HL-60/S4 (cell line): Measurements from ENCODE around the gene SNX9.

ENCODE experiments used
- in situ Hi-C: fragments of 300-500 bp; cut with MboI; formaldehyde crosslinking; loops from 2 replicates; pipeline ENCODE4 v1.14.3; 2022; ENCODE audit warnings: low sequenced_read_pairs

The SNX9 gene

DNA sequence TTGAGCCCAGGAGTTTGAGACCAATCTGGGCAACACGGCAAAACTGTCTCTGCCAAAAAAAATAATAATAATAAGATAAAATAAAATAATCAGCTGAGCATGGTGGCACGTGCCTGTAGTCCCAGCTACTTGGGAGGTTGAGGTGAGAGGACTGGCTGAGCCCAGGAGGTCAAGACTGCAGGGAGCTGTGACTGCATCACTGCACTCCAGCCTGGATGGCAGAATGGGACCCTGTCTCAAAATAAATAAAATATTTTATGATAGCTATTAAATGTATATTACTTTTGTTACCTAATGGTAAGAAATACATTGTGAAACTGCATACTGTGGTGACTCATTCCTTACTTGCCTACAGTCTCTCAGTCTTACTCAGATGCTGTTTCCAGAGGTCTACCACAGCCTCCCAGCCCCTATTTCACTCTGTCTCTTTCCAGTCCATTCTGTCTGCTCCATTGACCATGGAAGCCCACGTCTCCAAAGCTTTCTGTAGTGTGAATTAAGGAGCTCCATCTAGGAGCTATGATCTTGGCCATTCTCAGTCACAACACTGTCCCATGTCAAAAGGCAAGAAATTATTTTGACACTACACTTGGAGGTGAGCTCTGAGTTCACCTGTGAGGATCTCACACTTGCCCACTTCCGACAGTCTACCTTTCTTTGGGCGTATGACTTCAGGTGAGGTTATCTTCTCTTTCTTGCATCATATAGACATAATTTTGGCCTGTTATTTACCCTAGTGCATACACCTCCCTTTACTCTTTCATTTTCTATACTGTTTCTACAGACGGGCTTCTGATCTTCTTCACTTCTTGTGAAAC lies 22.4 kb upstream of the SNX9 start:
- in situ Hi-C loops, result no loop called here

DNA sequence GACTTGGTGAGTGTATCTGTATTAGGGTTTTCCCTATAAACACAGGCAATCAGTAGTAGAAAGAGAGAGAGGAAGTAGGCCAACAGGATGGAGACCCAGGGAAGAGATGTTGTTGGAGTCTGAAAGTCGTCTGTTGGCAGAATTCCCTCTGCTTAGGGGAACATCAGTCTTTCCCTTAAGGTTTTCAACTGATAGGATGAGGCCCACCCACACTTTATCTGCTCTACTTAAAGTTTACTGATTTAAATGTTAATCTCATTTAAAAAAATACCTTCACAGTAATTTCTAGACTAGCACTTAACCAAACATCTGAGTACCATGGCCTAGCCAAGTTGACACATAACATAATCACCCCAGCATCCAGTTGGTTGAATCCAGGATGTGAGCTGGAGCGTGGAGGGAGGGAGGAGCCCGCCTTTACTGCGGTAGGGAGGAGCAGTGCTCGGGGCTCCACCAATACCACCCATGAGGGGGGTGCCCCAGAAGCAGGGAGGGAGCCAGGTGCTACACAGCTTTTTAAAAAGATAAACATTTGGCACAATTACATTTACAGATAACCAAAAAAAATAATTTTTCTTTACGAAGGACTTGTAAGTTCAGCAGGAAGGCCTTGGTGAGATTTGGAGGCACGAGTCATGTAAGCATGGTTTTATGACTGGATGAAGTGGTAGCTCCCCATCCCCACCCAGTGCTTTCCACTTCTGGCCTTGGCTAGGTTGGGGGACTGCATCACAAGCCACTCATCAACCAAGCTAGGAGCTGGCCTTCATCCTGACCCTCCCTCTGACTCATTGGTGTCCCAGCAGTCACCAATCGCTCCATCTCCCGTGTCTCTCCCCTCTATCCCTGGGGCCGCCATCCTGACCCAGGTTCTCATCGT lies 18.4 kb upstream of the SNX9 start:
- in situ Hi-C loops, result no loop called here

DNA sequence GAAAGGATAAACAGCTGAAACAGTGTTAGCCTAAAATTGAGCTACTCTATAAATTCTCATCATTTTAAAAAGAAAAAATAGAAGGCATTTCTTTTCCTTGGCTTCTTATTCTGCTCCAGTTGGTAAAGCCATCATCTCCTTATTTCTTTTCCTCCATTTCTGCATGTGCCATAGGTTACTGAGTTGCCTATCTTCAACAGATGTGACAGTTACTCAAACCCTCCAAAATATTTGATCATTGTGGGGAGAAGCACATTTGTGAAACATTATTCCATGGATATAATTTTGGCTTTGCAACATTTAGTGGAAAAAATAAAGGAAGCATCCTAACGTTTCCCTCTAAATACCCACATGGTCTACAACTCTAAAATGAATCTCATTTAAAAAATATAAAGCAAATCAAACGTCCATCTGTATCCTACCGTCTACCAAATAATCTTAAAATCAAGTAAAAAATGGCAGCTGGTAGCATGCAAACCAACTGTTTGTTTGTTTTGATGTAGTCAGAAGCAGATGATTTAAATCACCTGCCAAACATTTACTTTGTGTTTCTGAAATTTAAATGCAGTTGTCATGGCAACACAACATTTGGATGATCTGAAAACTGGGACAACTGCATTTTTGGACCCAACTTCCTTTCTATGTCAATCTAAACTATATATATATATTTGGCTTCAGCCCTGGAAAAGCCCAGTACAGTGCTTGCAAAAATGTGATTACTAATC lies 16.8 kb upstream of the SNX9 start:
- in situ Hi-C loops, result no loop called here

DNA sequence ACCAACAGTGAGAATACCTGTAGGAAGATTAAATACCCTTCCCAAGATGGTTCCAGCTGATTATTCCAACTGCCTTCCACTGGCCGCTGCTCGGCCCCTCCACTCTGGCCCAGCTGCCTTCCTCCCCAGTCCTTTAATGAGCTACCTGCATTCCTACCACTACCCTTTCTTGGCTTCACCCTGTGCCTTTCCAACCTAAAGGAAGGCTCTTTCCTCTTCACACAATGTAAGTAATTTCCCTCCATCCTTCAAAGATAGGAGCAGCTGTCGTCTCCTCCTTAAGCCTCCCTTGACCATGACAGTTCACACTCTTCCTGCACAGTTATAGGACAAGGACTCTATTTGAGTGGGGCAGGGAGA lies 16.2 kb upstream of the SNX9 start:
- in situ Hi-C loops, result no loop called here

DNA sequence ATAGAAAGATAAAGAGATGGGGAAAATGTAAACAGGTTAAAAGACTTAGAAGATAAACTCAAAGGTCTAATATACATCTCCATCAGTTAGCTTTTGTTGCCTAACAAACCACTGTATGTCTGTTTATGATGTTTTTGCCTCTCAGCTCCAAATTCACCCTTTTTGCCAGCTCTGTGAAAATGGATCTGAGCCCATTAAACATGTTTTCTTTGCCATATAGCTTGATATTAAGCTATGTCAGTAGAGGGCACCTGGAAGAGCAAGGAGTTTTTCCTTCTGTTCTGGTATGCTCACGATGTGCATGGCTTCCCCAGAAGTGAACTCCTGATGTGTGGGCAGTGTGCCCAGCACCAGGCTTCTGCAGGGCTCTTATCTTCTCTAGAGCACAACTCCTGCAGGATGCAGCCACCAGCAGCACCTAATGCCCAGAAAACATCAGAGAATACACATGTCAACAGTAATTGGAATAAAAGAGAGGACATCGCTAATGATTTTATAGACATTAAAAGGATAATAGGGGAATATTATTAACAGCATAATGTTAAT lies 14.6 kb upstream of the SNX9 start:
- in situ Hi-C loops, result no loop called here

DNA sequence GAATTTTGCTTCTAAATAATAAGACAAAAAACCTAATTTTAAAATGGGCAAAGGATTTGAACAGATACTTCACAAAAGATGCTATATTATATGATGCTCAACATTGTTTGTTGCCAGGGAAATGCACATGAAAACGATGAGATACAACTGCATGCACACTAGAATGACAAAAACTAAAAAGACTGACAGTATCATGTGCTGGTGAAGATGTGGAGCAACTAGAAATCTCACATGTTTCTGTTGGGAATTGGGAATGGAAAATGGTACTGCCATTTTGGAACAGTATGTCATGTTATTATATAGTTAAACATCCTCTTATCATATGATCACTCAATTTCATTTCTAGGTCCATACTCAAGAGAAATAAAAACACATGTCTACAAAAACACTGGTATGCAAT lies 13.4 kb upstream of the SNX9 start:
- in situ Hi-C loops, result no loop called here

DNA sequence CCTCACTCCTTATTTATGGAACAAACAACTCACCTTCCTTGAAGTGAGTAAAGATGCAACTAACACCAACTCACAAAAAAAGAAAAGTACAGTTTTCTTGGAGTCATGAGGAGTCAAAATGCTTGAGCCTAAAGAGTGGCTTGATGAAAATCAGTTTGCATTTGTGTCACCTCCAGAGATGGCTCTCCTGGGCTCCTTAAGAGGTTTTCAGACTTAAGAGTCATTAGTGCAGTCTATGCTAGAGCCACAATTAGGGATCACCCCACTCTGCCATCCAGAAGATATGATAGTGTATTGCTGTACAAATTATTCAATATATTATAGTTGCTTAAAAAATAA lies 11.9 kb upstream of the SNX9 start:
- in situ Hi-C loops, result no loop called here

DNA sequence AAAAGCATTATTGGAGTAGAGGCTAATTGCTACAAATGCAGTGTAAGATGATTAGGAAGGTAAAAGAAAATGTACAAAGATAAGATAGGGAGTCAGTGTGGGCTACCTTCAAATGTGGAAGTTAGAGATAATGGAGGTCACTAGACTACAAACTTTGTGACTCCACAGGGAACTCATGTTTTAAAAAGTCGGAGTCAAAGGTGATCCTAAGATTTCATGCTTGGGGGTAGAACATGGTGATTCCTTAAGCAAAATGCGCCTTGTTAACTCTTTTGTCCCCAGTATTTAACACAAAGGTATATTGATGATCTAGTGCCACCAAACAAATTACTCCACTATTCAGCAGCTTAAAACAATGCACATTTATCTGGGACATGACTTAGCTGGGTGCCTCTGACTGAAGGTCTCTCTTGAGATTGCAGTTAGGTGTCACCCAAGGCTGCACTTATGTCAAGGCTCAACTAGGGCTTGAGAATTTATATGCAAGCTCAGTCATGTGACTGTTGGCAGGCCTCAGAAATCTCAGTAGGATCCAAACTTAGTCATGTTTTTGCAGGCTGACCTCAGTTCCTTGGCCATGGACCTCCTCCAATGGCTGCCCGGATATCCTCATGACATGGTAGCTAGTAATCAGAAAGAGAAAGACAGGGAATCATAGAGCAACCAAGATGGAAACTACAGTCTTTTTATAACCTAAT lies 11.4 kb upstream of the SNX9 start:
- in situ Hi-C loops, result no loop called here

DNA sequence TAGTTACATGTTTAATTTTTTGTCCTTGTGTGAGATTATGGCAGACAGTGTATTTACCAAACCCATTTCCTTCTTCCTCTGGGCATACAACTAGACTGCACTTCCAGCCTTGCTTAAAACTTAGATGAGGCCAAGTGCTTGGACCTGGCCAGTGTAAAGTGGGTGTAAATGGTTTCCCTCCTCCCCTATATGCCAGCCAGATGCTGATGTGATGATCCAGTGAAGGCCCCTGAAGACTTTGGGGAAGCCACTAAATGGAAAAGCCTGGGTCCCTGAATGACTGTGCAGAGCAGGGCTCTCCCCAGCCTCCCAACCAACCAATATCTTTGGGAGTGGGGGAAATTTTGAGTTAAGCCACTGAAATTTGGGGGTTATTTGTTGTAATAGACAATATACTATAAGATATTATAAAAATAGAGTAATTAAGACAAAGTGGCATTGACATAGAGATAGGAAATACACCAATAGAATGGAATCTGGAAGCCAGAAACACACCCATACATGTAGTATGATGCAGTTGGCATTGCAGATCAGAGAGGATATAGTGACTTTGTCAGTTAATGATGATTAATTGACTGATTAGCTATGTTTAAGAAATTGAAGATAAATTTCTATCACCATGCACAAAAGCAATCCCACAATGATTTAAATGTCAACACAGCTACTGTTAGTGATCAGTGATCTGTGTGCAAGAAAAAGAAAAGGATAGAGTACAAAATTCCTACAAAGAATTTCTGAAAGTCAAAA lies 10.4 kb upstream of the SNX9 start:
- in situ Hi-C loops, result no loop called here

DNA sequence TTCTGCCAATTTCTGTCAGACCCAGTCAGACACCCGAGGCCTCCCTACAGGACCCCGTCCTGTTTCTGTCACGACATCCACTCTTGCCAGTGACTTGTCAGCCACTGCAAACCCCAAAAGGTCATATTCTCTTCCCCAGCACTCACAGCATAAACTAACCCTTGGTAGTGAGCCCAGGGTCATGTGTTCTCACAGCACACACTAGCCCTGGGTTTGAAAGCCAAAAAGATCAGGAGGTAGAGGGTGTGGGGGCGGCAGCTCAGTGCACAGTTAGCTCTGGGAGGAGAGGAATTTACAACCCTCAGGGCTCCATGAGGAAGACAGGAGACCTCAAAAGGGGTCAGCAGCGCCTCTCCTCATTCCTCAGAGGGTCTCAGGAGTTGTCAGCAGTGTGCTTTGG lies 9.9 kb upstream of the SNX9 start:
- in situ Hi-C loops, result no loop called here

DNA sequence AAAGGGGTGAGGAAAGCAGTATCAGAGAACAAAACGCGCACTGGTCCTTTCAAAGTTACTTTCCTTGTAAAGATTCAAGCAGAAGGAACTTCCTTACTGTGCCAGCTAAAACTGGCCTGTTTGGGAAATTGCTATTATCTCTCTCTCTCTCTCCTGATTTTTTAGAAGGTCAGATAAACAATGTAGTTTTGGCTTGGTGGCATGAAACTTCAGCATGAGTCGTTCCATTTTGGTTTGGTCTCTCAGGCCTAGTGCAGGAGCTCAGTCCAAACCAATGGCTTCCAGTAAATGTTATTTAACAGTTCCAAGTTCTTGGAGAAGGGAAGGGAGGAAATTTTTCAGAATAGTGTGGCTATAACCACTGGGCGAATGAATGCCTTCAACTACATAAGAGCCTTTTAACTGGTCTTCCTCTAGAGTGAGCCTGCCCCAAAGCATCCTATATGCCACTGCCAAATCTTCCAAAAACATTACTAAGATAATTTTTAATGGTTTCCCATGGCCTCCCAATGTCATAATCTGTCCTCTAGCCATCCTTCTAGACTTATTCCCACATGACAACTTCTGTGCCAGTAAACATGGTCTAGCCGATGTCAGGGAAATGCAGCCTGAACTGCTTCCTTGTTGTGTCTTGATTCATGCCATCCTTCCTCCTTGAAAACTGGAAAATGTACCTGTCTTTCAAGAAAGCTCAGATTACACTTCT lies 9.1 kb upstream of the SNX9 start:
- in situ Hi-C loops, result no loop called here

DNA sequence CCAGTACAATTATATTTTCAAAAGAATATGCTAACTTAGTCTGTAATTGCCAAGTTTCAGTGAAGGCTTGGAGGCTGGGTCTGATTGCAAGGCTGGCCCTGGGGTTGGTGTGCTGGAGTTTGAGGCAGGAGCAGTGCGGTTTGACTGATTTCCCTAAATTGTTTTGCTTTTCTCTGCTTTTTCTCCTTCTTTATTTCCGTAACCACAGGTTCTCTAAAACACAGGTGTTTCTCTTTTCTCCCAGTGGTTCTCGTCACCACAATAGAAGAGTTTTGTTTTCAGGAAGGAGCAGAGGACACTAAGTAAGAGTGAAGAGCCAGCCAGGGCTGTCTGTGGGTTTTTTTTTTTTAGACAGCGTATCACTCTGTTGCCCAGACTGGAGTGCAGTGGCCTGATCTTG lies 8.2 kb upstream of the SNX9 start:
- in situ Hi-C loops, result no loop called here

DNA sequence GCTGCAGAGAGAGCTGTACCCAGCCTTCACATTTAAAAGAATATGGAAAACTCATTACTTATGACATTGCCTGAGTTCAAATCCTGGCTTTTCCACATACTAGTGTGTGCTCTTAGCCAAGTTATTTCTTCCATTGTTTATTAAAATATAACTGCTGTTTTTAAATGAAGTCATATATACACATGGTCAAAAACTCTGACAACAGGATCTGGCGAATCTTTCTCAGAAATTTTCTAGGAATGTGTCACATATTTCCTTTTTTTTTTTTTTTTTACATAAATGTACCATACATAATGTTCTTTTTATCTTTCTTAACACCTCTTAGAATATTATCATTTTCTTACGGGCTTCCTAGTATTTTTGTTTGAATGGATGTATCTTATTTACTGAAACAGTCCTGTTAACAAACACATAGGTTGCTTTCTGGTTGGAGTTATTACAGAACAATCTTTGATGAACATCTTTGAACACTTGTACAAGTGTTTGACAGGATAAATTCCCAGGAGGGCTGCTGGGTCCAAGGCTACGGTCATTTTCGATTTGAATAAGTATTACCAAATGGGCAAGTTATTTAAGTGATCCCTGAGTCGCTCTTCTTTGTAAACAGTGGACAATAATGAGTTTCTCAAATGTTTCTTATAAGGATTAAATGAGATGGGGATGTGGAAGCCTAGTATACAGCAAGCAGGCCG lies 1.6 kb upstream of the SNX9 start:
- in situ Hi-C loops, result no loop called here

DNA sequence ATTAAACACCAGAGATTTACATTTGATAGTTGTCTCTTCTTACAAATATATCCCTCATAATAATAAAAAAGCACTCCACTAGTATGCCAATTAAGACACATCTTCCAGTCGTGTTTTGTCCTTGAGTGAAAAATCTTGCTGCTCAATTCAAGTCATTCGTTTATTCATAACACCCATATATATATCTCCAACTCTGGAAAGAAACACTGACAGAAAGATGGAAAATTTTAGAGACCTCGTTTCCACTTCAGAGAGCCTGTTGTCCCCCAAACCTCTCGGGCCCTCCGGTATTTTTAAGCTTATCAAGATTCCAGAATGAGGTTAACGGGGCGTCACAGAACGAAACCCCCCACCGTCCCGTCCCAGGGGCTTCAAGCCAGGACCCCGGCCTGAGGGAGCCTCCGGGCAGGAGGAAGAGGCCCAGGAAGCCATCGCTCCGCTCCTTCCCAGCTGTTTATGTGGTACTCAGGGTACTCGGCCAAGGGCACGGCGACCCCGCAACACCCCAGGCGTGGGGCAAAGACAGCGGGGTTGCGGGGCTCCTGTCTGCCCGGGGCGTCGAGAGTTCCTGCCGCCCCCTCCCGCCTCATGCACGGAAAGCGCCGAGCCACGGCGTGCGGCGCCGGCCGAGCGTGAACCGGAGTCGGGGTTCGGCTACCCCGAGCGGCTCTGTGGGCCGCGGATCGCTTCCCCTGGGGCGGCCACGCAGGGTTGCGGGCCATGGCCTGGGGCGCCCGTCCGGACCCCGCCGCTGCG lies 623 bp upstream of the SNX9 start:
- in situ Hi-C loops, result no loop called here

DNA sequence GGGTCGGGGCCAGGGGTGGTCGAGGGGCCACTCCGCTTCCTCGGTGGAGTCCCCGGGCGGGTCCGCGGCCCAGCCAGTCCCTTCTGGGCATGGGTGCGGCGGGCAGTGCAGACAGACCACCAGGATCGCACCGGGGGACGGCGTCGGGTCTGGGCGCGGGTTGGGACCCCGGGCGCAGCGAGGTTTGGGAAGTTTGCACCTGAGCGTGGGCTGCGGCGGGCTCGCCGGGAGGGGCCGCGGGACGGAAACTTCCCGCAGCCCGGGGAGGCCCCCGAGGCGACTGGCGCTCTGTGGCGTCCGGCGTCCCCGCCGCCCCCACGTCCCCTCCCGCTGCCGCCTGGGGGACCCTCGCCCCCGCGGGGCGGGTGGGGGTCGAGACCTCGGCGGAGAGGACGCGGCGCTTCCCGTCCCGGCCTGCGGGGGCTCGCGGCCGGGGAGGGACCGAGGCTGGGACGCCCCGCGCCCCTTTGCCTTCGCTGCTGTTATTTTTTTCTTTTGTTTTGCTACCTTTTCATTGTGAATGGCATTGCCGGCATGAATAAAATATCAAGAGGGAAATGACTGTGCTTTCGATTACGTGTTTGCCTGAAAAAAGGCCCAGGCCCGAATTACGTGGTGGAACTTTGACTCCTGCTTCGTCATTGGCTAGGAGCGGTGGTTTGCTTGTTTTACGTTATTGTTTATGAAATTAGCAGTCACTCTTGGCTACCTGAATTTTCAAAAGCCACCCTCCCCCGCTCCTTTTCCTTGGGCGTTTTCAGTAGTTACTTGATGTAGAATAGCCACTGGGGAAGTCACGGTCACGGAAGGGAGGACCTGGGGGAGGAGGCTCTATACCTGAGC lies 703 bp downstream of the SNX9 start:
- in situ Hi-C loops, result no loop called here

DNA sequence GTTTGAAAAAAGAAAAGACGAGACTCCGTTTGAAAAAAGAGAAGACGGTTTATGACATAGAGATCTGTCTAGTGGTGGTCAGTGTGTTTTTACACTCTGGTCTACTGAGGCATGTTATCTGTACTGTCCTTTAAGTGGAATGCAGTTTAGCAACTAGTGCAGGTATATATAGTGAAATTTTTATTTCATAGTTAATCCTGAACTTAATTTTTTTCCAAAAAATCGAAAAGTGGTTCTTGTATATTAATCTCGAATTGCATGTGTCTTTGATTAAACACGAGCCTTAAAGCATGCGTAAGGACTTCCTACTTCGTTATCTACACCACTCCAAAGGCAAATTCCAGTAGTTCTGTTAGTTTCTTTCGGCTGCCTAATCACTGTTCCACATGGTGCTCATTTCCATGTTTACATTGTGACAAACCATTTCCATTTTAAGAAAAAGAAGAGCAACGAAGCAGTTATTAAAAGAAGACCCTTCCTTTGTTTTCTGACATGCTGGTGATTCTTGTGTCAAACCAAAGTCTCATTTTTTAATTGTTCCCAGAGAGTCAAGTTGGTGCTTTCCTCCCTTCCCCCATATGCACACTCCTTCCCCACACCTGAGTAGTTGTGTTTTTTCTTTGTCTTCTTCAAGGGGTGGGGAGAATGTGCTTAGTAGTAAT lies 2.3 kb downstream of the SNX9 start:
- in situ Hi-C loops, result no loop called here
